ENCODE data around the gene GRIN2C.

GRIN2C gene

GRCh38 chr17:74842599-74843351 lies 16.9 kb downstream of the GRIN2C start:
- DNase-seq: peak in 2 of 3 experiments; percentile 9 to 50

GRCh38 chr17:74842146-74842598 lies 17.5 kb downstream of the GRIN2C start:
- no peak for DNase-seq

GRCh38 chr17:74840989-74841666 lies 18.6 kb downstream of the GRIN2C start:
- DNase-seq: no peak

GRCh38 chr17:74839990-74840852 lies 19.5 kb downstream of the GRIN2C start:
- DNase-seq: no peak

- DNase-seq: peak in 1 of 3 experiments; percentile 4
These were observed 21.4 kb downstream of the GRIN2C start for GRCh38 chr17:74838274-74838673.

GRCh38 chr17:74836691-74837467 lies 22.8 kb downstream of the GRIN2C start:
- no peak for DNase-seq

- no peak for DNase-seq
These were observed 23.5 kb downstream of the GRIN2C start for GRCh38 chr17:74836191-74836590.

- peak in 2 of 3 experiments; percentile 15 to 20 for DNase-seq
These were observed 25.9 kb downstream of the GRIN2C start for GRCh38 chr17:74833501-74834377.

GRCh38 chr17:74832421-74832820 lies 27.3 kb downstream of the GRIN2C start:
- peak; percentile 42 to 52 (median 49) for DNase-seq

GRCh38 chr17:74831444-74832146 lies 28.1 kb downstream of the GRIN2C start:
- DNase-seq: peak; percentile 53 to 87 (median 58)

- no peak for DNase-seq
These were observed 28.8 kb downstream of the GRIN2C start for GRCh38 chr17:74830861-74831260.

GRCh38 chr17:74827800-74828199 lies 31.9 kb downstream of the GRIN2C start:
- DNase-seq: peak in 1 of 3 experiments; percentile 37

- DNase-seq: peak; percentile 50 to 77 (median 56)
These were observed 33.5 kb downstream of the GRIN2C start for GRCh38 chr17:74825952-74826719.

- peak in 1 of 3 experiments; percentile 45 for DNase-seq
These were observed 34.6 kb downstream of the GRIN2C start for GRCh38 chr17:74824961-74825627.

GRCh38 chr17:74822939-74823367 lies 36.7 kb downstream of the GRIN2C start:
- no peak for DNase-seq

GRCh38 chr17:74822335-74822938 lies 37.2 kb downstream of the GRIN2C start:
- DNase-seq: no peak

GRCh38 chr17:74821655-74822334 lies 37.9 kb downstream of the GRIN2C start:
- DNase-seq: no peak
